Measurements from ENCODE around the gene RHOV.
"Not testable (repeated sequence)": the region's sequence is repeated elsewhere in the genome, so short reads cannot be mapped to it uniquely, and the experiment has no call there.

RHOV gene

GRCh38 chr15:40871749-40872617 lies 2.1 kb downstream of the RHOV start:
- no peak for DNase-seq

GRCh38 chr15:40870716-40871115 lies 3.3 kb downstream of the RHOV start:
- DNase-seq, result no peak

GRCh38 chr15:40869686-40870085 lies 4.3 kb downstream of the RHOV start:
- DNase-seq, result no peak

- no peak for DNase-seq
Observed at GRCh38 chr15:40867199-40867598, 6.8 kb downstream of the RHOV start.

GRCh38 chr15:40863660-40864270 lies 10.3 kb downstream of the RHOV start:
- DNase-seq, result no peak

GRCh38 chr15:40861147-40861546 lies 12.9 kb downstream of the RHOV start:
- DNase-seq, result not testable (repeated sequence)

GRCh38 chr15:40859206-40859851 lies 14.7 kb downstream of the RHOV start:
- DNase-seq, result peak; percentile 26

GRCh38 chr15:40858706-40859105 lies 15.3 kb downstream of the RHOV start:
- no peak for DNase-seq

- DNase-seq, result peak; percentile 13
Observed at GRCh38 chr15:40857601-40858341, 16.3 kb downstream of the RHOV start.

GRCh38 chr15:40856746-40857145 lies 17.3 kb downstream of the RHOV start:
- no peak for DNase-seq

GRCh38 chr15:40855706-40856234 lies 18.3 kb downstream of the RHOV start:
- no peak for DNase-seq

GRCh38 chr15:40854161-40854560 lies 19.9 kb downstream of the RHOV start:
- DNase-seq, result no peak

GRCh38 chr15:40853241-40853890 lies 20.7 kb downstream of the RHOV start:
- no peak for DNase-seq

- DNase-seq, result no peak
Observed at GRCh38 chr15:40852529-40852928, 21.5 kb downstream of the RHOV start.

GRCh38 chr15:40850576-40851112 lies 23.4 kb downstream of the RHOV start:
- no peak for DNase-seq

GRCh38 chr15:40847223-40847961 lies 26.6 kb downstream of the RHOV start:
- no peak for DNase-seq

- DNase-seq, result no peak
Observed at GRCh38 chr15:40846841-40847222, 27.2 kb downstream of the RHOV start.

- DNase-seq, result no peak
Observed at GRCh38 chr15:40845511-40846284, 28.3 kb downstream of the RHOV start.

GRCh38 chr15:40845036-40845435 lies 29.0 kb downstream of the RHOV start:
- DNase-seq, result no peak

GRCh38 chr15:40844696-40845030 lies 29.4 kb downstream of the RHOV start:
- DNase-seq, result no peak

All from NCI-H446 treated with DMSO at 0.1 percent for 48 hours (cell line).